GM18520 (cell line): ENCODE results near the gene LMBR1.
"Not testable (repeated sequence)": the region's sequence is repeated elsewhere in the genome, so short reads cannot be mapped to it uniquely, and the experiment has no call there.

Experiments used
- ATAC-seq: cut with Tn5 transposase; IDR thresholded peaks from one replicate; pipeline ENCODE4 v1.9.1; 2021; ENCODE audit not compliant: unreplicated experiment

Gene LMBR1

GRCh38 chr7:156661637-156662036 lies 231.3 kb downstream of the LMBR1 start:
- ATAC-seq, result no peak

- ATAC-seq, result no peak
Measured at GRCh38 chr7:156659961-156660360, 233.0 kb downstream of the LMBR1 start.

GRCh38 chr7:156659203-156659602 lies 233.8 kb downstream of the LMBR1 start:
- no peak for ATAC-seq

- no peak for ATAC-seq
Measured at GRCh38 chr7:156657681-156658080, 235.3 kb downstream of the LMBR1 start.

- ATAC-seq, result no peak
Measured at GRCh38 chr7:156656598-156656997, 236.4 kb downstream of the LMBR1 start.

GRCh38 chr7:156655983-156656382 lies 237.0 kb downstream of the LMBR1 start:
- ATAC-seq, result no peak

- no peak for ATAC-seq
Measured at GRCh38 chr7:156655251-156655650, 237.7 kb downstream of the LMBR1 start.

GRCh38 chr7:156654511-156655234 lies 238.3 kb downstream of the LMBR1 start:
- ATAC-seq, result no peak

GRCh38 chr7:156652886-156653568 lies 240.0 kb downstream of the LMBR1 start:
- no peak for ATAC-seq

GRCh38 chr7:156651474-156651873 lies 241.5 kb downstream of the LMBR1 start:
- no peak for ATAC-seq

- no peak for ATAC-seq
Measured at GRCh38 chr7:156650042-156650441, 242.9 kb downstream of the LMBR1 start.

- ATAC-seq, result not testable (repeated sequence)
Measured at GRCh38 chr7:156647330-156647729, 245.7 kb downstream of the LMBR1 start.

GRCh38 chr7:156642306-156643045 lies 250.5 kb downstream of the LMBR1 start:
- no peak for ATAC-seq

GRCh38 chr7:156640949-156641485 lies 252.0 kb downstream of the LMBR1 start:
- ATAC-seq, result peak; percentile 21

GRCh38 chr7:156640257-156640948 lies 252.6 kb downstream of the LMBR1 start, which contains the start of gene RNF32:
Gene RNF32 (plus strand): TSS chr7:156640774. CDS start chr7:156643878, 3,104 bp downstream.
- ATAC-seq, result peak; percentile 69

- ATAC-seq, result no peak
Measured at GRCh38 chr7:156639426-156640256, 253.3 kb downstream of the LMBR1 start.

- ATAC-seq, result no peak
Measured at GRCh38 chr7:156638443-156639077, 254.4 kb downstream of the LMBR1 start.

- not testable (repeated sequence) for ATAC-seq
Measured at GRCh38 chr7:156637093-156637492, 255.9 kb downstream of the LMBR1 start.
